IPS DF 4.7 (cell line): ENCODE measurements around the gene HSBP1L1.

ENCODE experiments used
- DNase-seq: peaks from one replicate; pipeline ENCODE4 v3.0.0-alpha.2; 2013; ENCODE audit warnings: low spot score; ENCODE audit errors: extremely low read depth

Gene HSBP1L1

DNA sequence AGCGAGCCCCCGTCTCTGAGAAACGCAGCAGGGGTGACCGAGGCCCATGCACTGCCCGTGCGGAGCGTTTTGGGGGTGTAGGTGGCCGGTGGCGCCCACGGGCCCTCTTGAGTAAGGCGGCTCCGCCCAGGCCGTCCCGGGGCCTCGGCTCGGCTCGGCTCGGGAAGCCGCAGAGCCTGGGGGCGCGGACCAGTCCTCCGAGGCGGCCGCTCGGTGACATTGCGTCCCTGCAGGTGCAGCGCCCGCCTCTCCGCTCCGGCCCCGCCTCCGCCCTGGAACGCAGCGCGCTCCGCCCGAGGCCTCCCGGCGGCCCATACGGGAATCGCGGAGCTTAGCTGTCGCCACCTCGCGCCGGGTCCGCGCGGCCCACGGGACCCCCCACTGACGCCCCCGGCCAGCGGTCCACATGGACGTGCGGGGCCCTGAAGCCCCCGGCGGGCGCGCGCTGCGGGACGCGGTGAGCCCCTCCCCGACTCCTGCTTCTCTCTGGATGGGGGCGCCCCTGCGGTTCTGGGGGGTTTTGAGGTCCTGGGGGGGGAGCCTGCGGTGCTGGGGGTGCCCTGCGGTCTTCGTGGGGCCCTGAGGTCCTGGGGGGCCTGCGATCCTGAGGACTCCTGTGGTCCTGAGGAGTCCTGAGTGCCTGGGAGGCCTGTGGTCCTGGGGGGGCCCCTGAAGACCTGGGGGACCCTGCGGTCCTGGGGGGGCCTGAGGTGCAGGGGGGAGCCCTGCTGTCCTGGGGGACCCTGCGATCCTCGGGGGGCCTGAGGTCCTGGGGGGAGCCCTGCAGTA lies at the start of gene HSBP1L1:
TSS of gene HSBP1L1 (plus strand) at position 314 of the 789 bp plus-strand sequence. CDS start at position 407, 93 bp downstream.
- DNase-seq, result no peak

DNA sequence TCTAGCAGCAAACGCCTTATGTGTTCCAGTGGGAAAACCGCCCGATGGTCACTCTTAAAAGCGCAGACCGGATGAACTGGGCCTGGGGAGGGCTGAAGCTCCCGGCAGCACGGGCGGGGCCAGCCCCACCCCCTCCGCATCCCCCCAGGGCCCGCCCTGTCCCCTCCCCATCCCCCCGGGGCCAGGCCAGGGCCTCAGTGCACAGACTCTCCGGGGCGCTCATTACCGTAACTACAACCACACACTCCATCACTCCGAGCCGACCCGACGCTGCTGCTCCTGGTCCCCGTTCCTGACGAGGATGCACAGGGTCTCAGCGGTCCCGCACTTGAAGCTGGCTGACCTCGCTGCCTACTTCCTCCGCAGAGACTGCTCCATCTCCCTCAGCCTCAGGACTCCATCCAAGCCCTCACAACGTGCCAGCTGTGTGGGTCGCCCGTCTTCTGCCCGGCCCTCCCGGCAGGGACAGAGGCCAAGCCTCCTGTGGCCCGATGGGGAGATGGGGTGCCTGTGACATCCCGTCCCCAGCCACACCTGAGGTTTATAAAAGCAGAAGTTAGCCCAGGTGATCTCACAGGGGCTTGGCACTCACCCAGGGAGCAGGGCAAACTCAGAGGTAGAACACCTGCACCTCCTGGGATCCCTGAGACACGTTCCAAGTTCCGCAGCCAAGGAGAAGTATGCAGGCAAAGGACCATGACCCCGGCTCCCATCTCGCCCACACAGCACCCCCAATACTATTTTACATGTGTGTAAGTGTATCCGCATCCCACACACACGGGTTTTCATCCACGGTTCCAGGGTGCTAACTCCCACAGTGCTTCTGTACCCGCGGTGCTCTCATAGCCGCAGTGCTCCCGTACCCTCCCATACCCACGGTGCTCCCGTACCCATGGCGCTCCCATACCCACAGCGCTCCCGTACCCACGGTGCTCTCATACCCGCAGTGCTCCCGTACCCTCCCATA lies 49.0 kb upstream of the HSBP1L1 start:
- no peak for DNase-seq

- no peak for DNase-seq
These were observed 48.3 kb upstream of the HSBP1L1 start for GRCh38 chr18:79916128-79916494.

DNA sequence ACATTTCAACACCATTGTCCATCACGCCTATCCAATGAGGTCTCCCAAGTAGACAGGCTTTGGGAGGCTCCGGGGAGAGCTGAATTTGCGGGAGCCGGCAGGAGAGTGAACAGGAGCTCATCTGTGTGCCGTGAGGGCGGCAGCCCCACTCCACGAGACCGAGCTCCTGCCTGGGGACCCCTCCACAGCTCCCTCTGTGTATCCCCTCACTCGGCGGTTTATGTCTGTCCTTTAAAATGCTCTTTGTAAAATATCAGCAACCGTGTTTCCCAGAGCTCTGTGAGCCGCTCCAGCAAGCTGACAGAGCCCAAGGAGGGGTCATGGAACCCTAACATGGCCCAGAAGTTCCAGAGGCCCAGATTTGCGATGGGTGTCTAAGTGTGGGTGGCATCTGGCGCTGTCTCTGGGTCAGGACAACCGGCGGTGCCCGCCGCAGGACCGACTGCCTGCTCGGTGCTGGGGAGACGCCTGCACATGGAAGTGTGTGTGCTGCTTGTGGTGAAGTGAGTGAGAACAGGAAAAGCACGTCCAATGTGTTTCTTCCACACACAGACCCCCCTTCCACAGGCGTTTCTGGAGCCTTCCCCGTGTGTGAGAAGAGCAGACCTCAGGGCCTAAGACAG lies 47.8 kb upstream of the HSBP1L1 start:
- no peak for DNase-seq

DNA sequence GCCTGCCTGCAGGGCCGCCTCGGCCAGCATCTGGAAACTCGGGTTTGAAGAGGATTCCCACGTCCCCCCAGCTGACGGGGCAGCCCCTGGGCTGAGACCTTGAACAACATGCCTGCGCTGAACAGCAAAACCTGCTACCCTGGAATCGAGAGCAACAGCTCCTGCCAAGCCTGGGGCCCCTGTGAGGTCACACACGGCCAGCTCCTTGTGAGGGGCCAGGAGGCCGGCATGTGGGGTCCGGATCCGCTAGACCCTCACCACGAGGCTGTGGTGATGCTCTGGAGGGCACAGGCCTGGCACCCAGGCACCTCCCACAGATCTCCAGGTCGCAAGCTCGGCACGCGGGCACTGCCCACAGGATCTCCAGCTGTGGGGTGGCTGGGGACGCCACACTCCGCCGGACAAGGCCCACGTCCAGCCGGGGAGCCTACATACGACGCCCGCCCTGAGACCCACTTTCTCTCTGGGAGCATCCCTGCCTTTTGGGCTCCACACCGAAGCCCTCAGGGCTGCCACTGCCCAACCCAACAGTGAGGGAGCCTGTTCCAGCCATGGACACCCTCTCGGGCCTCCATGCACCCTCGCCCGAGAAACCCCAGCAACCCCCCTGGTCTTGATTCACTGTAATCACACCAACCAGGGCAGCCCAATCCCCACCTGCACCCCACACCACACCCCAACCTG lies 47.1 kb upstream of the HSBP1L1 start:
- DNase-seq, result no peak

- no peak for DNase-seq
These were observed 46.4 kb upstream of the HSBP1L1 start for GRCh38 chr18:79917853-79918614.

DNA sequence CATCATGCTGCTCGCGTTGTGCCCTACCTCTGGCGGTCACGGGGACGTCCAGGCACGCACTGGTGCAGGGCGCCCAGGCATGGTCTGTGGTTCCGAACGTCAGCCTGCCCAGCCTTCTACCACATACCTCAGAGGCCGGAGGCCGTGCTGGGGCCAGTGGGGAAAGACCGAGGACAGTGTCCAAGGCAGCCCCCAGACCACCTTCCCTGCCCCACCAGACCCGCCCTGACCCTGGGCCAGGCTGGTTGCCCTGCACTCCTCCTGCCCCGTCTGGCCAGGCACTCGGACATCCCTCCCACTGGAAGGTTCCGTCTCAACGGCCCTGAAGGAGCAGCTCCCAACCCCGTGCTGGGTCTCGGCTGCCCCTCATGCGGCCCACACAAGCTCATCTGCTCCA lies 45.8 kb upstream of the HSBP1L1 start:
- no peak for DNase-seq

GRCh38 chr18:79919089-79919488 lies 45.4 kb upstream of the HSBP1L1 start:
- DNase-seq, result no peak

DNA sequence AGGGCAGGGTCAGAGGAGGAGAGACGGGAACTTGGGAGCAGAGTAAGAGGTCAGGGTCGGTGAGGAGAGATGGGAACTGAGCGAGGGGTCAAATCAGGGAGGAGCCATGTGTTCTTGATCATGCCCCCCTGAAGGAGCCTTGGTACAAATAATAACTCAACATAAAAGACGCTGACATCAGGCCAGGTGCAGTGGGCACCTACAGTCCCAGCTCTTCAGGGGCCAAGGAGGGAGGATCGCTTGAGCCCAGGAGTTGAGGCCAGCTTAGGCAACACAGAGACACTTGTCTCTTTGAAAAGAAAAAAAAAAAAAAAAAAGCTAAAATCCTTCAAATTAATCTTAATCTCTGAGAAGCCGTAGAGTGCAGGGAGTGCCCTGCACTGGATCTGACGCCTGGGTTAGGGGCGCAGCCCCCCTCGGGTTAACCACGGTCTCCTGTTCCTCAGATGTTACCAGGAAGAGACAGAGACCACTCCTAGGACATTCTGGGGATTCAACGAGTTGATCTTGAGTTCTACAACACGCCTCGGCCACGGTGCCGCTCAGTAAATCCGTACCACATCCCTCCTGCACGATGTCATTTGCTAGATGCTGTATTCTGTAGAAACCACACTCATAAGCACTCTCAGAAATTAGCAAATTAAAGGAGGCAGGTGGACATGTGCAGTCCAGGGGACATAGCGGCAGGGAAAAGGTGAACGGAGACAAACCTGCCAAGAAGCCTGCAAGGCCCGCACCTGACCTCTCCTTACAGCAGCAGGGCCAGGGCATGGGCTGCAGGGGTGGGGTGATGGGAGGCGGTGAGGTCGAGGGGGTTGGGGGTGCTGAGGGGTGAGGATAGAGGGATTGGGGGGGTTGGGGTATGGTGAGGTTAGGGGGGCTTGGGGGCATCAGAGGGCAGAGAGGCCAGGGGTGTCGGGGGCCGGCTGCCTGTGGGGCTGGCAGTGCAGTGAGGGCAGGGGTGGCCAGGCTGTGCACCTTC lies 42.2 kb upstream of the HSBP1L1 start:
- no peak for DNase-seq

- no peak for DNase-seq
These were observed 41.5 kb upstream of the HSBP1L1 start for GRCh38 chr18:79922971-79923411.

GRCh38 chr18:79923896-79924585 lies 40.4 kb upstream of the HSBP1L1 start:
- no peak for DNase-seq

DNA sequence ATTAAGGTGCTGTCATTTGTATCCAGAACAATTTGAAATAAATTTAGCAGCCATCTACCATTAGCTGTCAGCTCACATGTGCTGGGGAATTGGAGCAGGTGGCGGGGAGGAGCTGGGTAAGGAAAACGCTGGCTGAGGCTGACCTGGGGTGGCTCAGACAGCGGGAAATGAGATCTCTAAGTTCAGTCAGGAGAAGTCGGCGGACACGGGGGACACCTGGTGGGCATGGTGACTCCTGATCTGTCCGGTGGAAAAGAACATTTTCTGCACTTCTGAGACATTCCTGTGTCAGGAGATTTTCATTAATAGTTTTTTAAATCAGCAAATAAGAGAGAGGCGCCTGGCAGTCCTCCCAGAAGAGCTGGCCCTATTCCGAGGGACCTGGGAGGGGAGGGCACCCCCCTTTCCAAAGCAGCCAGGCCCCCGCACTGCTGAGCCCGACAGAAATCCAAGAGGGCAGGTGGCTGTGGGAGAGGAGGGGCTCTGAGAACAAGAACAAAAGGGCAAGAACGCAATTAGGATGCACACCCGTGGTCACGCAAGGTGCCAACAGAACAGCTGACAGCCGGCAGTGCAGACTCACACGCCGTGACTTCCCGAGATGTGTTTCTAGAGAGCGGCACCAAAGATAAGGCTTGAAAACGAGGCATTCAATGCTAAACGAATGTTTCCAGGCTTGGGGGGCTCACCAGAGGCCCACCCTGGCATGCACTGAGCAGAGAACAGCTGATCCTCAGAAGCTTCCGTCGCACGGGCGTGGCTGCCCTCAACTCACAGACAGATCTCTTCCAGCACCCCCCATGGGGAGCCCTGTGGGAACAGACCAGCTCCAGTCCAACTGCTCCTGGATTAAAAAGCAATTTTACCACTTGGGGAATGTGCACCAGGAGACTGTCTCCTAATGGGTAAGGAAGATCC lies 39.4 kb upstream of the HSBP1L1 start:
- no peak for DNase-seq

DNA sequence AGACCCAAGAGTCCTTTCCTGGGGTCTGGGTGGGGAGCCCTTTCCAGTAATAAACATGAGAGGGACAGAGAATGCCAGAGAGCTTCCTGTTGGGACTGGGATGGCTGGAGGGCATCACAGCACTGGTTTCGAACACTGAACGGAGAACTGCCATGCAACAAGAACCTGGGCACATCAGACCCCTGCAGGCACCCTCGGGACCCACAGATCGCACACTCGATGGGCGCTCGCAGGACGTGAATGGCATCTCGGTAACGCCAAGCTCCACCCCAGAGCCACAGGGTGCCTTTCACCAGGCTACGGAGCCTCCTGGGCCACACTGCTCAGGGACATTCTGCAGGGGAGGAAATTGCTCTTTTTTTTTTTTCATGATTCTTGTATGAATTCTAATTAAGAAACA lies 38.1 kb upstream of the HSBP1L1 start:
- DNase-seq, result no peak

DNA sequence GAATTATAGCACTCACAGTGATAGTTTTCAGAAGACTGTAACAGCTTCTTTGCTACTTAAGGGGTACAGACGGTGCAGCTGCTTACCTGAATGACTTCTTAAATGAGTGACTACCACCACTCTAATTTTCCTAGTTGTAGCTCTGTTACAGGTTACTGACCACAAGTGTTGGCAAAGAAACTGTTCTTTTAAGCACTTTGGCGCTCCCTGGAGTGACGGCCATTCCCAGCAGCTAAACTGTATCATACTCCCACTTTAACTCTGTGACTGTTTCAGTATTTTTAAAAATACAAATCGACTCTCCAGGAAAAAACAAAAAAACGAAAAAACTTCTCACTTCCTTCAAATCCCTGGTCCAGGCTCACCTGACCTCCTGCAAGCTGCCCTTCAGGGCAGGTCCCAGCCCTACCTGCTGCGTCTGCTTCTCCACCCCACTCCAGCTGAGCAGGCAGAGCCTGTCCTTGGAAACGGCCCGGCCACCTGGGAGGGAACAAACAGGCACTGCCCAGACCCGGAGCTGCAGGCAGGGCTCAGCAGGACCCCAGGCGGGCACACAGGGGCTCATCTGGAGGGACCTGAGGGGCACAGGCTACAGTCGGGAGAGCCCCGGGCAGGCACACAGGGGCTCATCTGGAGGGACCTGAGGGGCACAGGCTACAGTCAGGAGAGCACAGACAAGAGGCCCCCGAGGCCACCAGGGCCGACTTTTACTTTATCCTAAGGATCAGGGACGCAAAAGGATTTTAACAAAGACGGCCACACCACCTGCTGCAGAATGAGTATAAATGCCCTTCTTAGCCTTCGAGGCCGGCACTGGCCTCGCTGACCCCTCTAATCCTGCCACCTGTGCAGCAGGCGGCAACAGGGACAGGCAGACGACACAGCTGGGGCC lies 37.5 kb upstream of the HSBP1L1 start:
- no peak for DNase-seq

GRCh38 chr18:79927607-79928562 lies 36.6 kb upstream of the HSBP1L1 start:
- DNase-seq, result no peak
